HG02763 (cell line): Measurements from ENCODE around the gene PPM1N.
A peak's percentile ranks its signal among the peaks of the same experiment; 100 is the strongest.

Experiments
- ATAC-seq: cut with Tn5 transposase; IDR thresholded peaks from one replicate; pipeline ENCODE4 v1.9.1; 2021; ENCODE audit warnings: mild to moderate bottlenecking, moderate library complexity; ENCODE audit not compliant: unreplicated experiment

Gene PPM1N

DNA sequence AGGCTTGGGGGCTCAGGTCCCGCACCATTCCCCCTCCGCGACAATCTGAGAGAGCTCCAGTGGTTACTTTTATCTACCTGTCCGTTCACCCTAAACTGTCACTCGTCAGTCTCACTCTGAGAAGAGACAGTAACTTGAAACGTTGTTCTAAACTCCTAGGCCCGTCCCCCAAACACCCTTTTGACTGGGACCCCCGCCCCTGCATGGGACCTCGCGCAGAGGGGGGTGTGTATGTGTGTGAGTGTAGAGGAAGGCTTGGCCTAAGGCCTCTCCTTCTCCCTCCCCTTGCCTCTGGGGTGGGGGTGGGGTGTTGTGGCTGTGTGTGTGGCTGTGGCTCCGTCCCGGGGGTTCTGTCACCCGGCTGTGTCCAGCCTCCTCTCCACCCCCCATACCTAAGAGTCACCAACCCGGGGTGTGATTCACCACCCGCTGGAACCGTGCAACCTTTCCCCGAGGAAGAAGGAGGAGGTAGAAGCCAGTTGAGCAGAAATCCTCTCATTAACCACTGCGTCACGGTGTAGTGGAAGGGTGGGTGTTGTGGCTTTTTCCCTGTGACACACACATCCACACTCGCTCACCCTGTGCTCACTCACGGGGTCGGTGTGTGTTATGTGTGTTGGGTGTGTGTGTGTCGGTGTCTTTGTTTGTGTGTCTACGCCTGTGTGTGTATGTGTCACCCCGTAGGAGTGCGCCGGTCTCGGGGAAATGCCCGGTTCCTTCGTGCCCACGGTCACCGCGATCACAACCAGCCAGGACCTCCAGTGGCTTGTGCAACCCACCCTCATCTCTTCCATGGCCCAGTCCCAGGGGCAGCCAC lies 28.1 kb upstream of the PPM1N start:
- ATAC-seq: no peak

DNA sequence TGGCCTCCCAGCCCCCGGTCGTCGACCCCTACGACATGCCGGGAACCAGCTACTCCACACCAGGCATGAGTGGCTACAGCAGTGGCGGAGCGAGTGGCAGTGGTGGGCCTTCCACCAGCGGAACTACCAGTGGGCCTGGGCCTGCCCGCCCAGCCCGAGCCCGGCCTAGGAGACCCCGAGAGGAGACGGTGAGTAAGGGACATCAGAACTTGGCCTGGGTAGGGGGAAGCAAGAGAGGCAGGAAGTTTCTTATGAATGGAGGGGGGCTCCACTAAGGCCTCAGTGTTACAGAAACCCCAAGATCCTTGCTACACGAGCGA lies 27.5 kb upstream of the PPM1N start:
- no peak for ATAC-seq

DNA sequence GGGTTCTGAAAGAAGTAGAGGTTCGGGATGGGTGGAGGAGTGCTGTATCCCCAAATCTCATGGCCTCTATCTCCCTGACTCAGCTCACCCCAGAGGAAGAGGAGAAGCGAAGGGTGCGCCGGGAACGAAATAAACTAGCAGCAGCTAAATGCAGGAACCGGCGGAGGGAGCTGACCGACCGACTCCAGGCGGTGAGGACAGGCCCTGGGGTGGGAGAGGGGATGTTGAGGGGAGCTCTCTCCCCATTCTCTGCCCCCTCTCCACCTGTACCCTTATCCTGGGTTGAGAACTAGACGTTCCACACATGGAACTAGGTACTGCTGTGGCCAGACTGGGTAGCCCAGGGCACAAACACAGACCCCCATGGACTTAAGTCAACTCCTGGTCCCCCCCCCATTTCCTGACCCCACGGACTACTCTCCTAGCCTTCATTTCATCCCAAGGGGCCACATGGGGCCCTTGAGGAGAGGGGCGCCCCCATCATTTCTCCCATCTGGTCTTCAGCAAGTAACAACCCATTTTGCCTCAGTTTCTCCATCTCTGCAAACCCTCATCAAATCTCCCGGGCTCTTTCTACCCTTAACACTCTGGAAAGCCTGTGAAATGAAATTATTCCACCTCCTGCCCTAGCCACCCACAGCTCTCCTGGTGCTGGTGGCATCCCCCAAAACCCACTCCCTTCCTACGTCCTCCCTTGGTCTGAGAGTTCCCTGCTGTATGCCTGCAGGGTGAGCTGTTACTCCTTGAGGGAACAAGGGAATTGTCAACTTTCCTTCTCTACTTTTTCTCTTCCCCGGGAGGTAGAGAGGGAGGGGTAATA lies 26.9 kb upstream of the PPM1N start:
- no peak for ATAC-seq

DNA sequence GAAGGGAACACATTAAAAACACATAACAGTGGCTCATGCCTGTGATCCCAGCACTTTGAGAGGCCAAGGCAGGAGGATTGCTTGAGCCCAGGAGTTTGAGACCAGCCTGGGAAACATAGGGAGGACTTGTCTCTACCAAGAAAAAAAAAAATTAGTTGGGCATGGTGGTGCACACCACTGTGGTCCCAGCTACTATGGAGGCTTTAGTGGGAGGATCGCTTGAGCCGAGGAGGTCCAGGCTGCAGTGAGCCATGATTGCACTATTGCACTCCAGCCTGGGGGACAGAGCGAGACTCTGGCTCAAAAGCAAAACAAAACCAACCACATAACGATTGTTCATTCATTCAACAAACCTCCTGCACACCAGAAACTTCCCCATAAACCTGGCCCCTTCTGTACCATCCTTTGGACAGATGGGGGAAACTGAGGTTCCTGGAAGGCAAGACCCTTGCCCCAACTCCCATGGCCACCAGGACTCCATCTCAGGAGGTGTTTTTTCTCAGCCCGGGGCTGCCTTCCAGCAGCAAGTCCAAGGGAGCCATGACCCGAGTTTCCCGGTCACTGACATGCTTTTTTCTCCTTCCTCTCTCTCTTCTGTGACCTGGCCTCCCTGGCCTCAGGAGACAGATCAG lies 26.2 kb upstream of the PPM1N start:
- no peak for ATAC-seq

DNA sequence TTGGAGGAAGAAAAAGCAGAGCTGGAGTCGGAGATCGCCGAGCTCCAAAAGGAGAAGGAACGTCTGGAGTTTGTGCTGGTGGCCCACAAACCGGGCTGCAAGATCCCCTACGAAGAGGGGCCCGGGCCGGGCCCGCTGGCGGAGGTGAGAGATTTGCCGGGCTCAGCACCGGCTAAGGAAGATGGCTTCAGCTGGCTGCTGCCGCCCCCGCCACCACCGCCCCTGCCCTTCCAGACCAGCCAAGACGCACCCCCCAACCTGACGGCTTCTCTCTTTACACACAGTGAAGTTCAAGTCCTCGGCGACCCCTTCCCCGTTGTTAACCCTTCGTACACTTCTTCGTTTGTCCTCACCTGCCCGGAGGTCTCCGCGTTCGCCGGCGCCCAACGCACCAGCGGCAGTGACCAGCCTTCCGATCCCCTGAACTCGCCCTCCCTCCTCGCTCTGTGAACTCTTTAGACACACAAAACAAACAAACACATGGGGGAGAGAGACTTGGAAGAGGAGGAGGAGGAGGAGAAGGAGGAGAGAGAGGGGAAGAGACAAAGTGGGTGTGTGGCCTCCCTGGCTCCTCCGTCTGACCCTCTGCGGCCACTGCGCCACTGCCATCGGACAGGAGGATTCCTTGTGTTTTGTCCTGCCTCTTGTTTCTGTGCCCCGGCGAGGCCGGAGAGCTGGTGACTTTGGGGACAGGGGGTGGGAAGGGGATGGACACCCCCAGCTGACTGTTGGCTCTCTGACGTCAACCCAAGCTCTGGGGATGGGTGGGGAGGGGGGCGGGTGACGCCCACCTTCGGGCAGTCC lies 25.5 kb upstream of the PPM1N start:
- ATAC-seq: no peak

DNA sequence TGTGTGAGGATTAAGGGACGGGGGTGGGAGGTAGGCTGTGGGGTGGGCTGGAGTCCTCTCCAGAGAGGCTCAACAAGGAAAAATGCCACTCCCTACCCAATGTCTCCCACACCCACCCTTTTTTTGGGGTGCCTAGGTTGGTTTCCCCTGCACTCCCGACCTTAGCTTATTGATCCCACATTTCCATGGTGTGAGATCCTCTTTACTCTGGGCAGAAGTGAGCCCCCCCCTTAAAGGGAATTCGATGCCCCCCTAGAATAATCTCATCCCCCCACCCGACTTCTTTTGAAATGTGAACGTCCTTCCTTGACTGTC lies 24.9 kb upstream of the PPM1N start:
- no peak for ATAC-seq

DNA sequence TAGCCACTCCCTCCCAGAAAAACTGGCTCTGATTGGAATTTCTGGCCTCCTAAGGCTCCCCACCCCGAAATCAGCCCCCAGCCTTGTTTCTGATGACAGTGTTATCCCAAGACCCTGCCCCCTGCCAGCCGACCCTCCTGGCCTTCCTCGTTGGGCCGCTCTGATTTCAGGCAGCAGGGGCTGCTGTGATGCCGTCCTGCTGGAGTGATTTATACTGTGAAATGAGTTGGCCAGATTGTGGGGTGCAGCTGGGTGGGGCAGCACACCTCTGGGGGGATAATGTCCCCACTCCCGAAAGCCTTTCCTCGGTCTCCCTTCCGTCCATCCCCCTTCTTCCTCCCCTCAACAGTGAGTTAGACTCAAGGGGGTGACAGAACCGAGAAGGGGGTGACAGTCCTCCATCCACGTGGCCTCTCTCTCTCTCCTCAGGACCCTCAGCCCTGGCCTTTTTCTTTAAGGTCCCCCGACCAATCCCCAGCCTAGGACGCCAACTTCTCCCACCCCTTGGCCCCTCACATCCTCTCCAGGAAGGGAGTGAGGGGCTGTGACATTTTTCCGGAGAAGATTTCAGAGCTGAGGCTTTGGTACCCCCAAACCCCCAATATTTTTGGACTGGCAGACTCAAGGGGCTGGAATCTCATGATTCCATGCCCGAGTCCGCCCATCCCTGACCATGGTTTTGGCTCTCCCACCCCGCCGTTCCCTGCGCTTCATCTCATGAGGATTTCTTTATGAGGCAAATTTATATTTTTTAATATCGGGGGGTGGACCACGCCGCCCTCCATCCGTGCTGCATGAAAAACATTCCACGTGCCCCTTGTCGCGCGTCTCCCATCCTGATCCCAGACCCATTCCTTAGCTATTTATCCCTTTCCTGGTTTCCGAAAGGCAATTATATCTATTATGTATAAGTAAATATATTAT lies 24.3 kb upstream of the PPM1N start:
- no peak for ATAC-seq

DNA sequence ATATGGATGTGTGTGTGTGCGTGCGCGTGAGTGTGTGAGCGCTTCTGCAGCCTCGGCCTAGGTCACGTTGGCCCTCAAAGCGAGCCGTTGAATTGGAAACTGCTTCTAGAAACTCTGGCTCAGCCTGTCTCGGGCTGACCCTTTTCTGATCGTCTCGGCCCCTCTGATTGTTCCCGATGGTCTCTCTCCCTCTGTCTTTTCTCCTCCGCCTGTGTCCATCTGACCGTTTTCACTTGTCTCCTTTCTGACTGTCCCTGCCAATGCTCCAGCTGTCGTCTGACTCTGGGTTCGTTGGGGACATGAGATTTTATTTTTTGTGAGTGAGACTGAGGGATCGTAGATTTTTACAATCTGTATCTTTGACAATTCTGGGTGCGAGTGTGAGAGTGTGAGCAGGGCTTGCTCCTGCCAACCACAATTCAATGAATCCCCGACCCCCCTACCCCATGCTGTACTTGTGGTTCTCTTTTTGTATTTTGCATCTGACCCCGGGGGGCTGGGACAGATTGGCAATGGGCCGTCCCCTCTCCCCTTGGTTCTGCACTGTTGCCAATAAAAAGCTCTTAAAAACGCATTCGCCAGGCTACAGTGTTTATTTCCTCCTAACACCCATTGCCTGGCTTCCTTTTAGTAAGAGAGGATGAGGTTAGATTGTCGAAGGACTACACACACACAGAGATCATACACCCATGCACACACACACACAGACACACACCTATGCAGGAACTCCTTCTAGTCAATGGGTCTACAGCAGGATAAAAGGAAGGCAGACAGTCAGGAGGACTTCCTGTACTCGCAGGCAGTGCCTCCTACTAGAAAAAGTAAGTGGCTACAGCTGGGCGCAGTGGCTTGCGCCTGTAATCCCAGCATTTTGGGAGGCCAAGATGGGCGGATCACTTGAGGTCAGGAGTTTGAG lies 23.4 kb upstream of the PPM1N start:
- ATAC-seq: no peak

DNA sequence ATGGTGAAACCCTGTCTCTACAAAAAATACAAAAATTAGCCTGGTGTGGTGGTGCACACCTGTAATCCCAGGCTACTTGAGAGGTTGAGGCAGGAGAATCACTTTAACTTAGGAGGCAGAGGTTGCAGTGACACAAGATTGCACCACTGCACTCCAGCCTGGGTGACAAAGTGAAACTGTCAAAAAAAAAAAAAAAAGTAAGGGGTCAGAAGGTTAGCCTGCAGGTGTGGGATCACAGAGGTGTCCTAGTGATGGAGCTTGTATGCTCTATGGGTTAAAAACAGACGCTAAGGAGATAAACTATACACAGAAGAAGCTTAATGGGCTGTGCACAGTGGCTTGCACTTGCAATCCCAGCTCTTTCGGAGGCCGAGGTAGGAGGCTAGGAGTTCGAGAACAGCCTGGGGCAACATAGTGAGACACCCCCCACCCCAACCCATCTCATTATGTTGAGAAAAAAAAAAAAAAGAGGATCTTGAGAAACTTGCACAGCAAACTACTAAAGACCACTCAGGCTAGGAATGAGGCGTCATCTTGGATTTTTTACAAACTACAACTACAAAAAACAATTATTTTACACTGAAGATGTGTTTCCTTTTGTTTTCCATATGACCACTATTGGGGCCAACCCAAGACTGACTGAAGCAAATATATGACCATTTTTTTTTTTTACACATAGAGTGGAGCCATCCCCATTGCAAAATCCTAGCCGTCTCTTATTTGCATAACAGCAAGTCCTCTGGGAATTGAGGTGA lies 22.5 kb upstream of the PPM1N start:
- no peak for ATAC-seq

DNA sequence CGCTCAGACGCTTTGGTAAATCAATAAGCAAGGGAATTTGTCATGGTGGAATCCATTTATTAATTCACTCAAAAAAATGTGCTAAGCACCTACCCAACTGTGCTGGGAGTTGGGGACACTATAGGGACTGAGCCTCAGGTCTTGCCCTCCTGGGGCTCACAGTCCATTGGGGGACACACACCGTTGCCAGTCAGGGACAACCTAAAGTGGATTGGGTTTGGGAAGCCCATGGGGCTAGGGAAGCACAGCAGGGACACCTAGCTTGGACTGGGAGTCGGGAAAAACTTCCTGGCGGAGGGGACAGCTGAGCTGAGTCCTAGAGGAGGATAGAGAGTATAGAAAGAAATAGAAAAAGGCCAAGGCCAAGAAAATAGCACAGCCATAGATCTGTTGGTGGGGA lies 21.9 kb upstream of the PPM1N start:
- no peak for ATAC-seq

DNA sequence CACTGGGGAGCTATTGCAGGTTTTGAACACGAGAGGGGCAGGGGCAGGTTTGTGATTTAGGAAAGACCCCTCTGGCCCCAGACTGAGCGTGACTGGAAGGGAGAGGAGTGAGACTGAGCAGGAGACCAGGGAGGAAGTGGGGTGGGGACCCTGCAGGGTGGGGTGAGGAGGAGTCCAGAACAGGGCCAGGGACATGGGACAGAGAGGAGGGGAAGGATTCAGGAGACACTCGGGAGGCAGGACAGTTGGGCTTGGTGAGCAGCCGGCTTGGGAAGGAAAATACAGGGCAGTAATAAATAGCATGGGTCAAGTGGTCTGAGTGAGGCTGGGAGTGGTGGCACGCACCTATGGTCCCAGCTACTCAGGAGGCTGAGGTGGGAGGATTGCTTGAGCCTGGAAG lies 21.1 kb upstream of the PPM1N start:
- no peak for ATAC-seq

DNA sequence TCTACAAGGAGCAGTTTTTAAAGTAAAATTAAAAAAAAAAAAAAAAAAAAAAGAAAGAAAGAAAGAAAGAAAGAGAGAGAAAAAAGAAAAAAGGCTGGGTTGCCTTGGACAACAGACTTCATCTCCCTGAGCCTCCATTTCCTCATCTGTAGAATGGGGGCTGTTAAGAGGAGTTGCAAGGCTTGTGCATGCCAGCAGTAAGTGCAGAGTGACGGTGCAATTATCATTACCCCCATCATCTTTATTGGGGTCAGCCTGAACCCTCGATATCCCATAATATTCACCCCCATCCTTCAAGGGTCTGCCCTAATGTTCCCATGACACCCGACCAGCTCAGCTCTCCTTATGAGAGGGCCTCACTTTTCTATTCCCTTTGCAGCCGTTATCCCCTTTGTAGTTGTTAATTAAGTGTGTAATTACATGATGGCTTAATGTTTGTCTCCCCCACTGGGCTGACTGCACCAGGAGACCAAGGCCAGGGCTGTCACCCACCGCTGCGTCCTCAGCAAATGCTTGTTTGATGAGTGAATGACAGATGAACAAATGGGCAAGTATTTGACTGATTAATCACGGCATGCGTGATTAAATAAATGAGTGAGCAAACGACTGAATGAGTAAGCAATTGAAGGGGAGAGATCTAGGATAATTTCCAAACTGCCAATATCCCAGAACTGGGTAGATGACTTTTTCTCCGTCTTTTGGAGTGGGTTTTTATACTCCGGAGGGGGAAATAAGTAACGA lies 20.4 kb upstream of the PPM1N start:
- ATAC-seq: no peak

DNA sequence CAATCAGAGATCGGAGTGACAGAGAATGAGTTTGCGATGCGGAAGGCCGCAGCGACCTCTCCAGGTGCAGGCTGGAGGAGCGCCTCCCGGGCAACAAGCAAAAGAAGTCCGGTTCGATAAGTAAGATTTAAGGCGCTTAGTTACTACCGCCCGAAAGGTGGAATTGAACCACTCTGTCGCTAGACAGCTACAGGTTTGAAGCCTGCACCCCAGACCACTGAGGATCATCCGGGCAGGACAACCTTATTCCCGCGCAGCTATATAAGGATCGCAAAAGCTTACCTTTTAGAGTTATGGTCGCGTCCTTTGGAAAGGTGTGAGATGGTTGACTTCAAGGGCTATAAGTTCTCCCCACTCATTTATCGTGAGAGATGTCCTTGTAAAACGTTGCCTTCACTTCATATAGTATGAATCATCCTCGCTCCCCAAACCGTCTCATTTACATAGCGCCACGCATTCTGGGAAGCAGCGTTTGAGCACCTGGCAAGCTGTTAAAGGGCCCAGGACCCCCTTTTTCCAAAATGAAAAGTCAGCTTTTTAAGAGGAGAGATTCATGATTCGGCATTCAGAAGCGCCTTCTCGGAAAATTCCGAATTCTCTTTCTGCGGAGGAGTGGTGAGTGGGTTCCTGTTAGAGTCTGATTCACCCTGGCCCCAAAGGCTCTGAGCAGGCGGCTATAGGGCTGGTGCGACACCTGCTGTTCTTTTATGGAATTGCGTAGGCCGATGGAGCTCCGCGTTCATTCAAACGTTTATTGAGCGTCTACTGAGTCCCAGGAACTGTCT lies 19.6 kb upstream of the PPM1N start:
- peak; percentile 76 for ATAC-seq

DNA sequence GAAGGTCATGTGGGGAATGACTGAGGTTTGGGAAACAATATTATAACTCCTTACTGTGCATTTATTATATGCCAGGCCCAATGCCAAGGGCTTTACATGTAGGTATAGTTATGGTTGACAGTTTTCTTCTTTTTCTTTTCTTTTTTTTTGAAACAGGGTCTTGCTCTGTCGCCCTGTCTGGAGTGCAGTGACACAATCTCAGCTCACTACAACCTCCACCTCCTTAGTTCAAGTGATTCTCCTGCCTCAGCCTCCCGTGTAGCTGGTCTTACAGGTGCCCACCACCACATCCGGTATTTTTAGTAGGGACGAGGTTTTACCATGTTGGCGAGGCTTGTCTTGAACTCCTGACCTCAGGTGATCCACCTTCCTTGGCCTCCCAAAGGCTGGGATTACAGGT lies 15.2 kb upstream of the PPM1N start:
- no peak for ATAC-seq

DNA sequence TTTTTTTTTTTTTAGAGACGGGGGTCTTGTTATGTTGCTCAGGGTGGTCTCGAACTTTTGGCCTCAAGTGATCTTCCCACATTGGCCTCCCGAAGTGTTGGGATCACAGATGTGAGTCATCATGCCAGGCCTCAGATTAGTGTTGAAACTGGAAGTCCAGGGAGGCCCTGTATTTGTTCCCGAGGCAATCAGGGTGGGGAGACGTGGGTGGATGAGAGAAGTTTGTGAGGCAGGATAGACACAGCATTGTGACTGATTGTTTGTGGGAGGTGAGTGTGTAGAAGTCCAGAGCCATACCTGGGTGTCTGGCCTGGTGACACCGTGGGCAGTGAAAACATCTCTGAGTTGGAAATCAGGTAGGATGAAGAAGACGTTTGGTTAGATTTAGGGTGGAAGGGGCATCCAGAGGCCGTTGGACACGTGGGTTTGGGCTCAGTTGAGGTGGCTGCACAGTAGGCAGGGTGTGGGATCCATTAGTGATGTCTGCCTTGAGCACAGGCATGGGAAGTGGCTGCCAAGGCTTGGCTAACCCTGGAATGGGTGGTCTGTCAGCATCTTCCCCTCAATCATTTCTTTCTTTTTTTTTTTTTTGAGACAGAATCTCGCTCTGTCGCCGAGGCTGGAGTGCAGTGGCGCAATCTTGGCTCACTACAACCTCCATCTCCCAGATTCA lies 13.8 kb upstream of the PPM1N start:
- ATAC-seq: no peak

DNA sequence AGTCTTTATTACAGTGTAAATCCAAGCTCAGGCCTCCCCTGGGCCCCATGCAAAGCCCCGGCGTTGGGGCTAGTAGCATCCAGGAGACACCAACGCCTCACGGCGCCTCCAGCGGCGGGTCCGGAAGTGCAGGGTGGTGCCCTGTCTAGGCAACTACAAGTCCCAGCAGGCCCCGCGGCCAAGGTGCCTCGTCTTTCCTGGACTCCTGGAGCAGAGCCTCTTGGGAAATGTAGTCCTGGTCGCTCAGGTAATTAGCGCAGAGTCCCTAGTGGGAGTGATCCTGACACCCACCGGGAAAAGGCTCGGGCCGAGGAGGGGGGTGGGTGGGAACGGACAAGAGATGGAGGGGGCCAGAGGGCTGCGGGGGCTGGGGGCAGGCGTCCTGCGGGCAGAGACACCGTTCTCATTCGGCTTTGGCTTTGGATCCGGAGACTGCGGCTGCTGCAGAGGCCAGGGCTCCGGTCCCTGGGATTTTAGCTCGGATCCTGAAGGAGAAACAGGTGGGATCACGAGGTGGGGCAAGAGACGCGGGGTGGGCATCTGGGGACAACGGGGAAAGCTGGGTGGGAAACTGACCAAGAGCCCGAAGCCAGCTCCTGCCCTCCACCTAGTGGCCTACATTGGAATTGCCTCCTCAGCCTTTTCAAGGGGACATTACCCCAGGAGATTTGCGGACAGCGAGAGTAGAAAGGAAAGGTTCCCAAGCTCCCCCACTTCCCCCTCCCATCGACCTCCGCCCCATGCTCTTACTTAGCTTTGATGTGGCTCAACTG lies 12.8 kb upstream of the PPM1N start:
- peak; percentile 91 for ATAC-seq
